ENCODE measurements around the gene JAKMIP2. TPM values are rescaled to one million over a fixed set of nuclear protein-coding genes. Genes with fewer than 3 reads are reported as not detected.
"Not testable (repeated sequence)": the region's sequence is repeated elsewhere in the genome, so short reads cannot be mapped to it uniquely, and the experiment has no call there.

The JAKMIP2 gene
- total RNA-seq, 1 experiment from 2014 or later = not detected

DNA sequence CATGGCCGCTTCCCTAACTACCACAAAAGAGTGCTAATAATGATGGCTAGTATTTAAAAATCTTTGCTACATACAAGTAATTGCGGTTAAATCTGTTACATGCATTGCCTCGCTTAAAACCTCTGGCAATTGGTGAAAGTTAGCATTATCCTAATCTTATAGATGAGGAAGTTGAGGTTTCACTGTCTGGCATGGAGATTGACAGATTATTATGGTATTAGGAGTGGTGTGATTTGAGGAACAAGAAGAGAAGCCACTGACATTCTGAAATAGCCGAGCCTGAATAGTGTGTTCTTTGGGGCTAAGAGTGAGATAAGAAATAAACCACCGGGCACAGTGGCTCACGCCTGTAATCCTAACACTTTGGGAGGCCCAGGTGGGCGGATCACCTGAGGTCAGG, 227.4 kb downstream of the JAKMIP2 start:
- in situ Hi-C loops (cut with HindIII; ENCODE audit: low pct_unique_long_range_greater_than_20kb, low sequenced_read_pairs) = no loop called here
- Histone ChIP-seq H3K27me3 (ENCODE audit: control insufficient read depth, insufficient read depth, low read length) (no peaks in the 10 kb centered on the region; the same call in 1 of the 2 replicates), H3K27ac (ENCODE audit: low read length) (no peak overlapping the region), H3K4me1 (ENCODE audit: control insufficient read depth, insufficient read depth, low read length) (no peaks in the 10 kb centered on the region), H3K36me3 (ENCODE audit: control insufficient read depth, insufficient read depth, low read length) (no peaks in the 10 kb centered on the region), H3K9me3 (ENCODE audit: control insufficient read depth, insufficient read depth, low read depth, low read length) (no peaks in the 10 kb centered on the region), H3K4me3 (ENCODE audit: low read depth in 2 of 2, low read length in 2 of 2) (no peak overlapping the region)
- no TSS peak for BruUV-seq (replicated peaks)
- DNase-seq (ENCODE audit: low read depth, low spot score) (no peak), ATAC-seq (no peak)
- intact Hi-C loops (cut with micrococcal nuclease; ENCODE audit: unreplicated experiment) = no loop called here
- ChIA-PET POLR2A (no interaction called here), CTCF (interaction anchor here (0.7 kb wide), 1 partner anchor 23 kb away, joined by 5 read pairs; no protein-coding TSS in a partner anchor)
- TF ChIP-seq, protein P1, sequence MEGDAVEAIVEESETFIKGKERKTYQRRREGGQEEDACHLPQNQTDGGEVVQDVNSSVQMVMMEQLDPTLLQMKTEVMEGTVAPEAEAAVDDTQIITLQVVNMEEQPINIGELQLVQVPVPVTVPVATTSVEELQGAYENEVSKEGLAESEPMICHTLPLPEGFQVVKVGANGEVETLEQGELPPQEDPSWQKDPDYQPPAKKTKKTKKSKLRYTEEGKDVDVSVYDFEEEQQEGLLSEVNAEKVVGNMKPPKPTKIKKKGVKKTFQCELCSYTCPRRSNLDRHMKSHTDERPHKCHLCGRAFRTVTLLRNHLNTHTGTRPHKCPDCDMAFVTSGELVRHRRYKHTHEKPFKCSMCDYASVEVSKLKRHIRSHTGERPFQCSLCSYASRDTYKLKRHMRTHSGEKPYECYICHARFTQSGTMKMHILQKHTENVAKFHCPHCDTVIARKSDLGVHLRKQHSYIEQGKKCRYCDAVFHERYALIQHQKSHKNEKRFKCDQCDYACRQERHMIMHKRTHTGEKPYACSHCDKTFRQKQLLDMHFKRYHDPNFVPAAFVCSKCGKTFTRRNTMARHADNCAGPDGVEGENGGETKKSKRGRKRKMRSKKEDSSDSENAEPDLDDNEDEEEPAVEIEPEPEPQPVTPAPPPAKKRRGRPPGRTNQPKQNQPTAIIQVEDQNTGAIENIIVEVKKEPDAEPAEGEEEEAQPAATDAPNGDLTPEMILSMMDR (IDR thresholded peaks at IDR 0.05) = no peak
- TF ChIP-seq REST (IDR thresholded peaks at IDR 0.05; ENCODE audit: insufficient read depth in 1 of 2, low read depth in 2 of 2, low read length in 1 of 2) (no peak), SIN3A (IDR thresholded peaks at IDR 0.05; ENCODE audit: borderline replicate concordance, insufficient read depth, low read depth, low read length) (no peak), POLR2AphosphoS5 (IDR thresholded peaks at IDR 0.05; ENCODE audit: low read depth, low read length) (no peak), TCF7L2 (IDR thresholded peaks at IDR 0.05; ENCODE audit: low read depth, low read length) (no peak)

- no peak for ATAC-seq
- TF ChIP-seq REST (IDR thresholded peaks at IDR 0.05; ENCODE audit: insufficient read depth in 1 of 2, low read depth in 2 of 2, low read length in 1 of 2) = no peak
- TF ChIP-seq, protein P1 (IDR thresholded peaks at IDR 0.05) = no peak
- TF ChIP-seq SIN3A (IDR thresholded peaks at IDR 0.05; ENCODE audit: borderline replicate concordance, insufficient read depth, low read depth, low read length) = no peak
- TF ChIP-seq POLR2AphosphoS5 (IDR thresholded peaks at IDR 0.05; ENCODE audit: low read depth, low read length) = no peak
- TF ChIP-seq TCF7L2 (IDR thresholded peaks at IDR 0.05; ENCODE audit: low read depth, low read length) = no peak
- in situ Hi-C loops (cut with HindIII; ENCODE audit: low pct_unique_long_range_greater_than_20kb, low sequenced_read_pairs) (no loop called here), intact Hi-C loops (cut with micrococcal nuclease; ENCODE audit: unreplicated experiment) (no loop called here)
- POLR2A ChIA-PET = no interaction called here
- Histone ChIP-seq H3K4me1 (ENCODE audit: control insufficient read depth, insufficient read depth, low read length) (no peaks in the 10 kb centered on the region), H3K9me3 (ENCODE audit: control insufficient read depth, insufficient read depth, low read depth, low read length) (no peaks in the 10 kb centered on the region), H3K4me3 (ENCODE audit: low read depth in 2 of 2, low read length in 2 of 2) (no peak overlapping the region), H3K27me3 (ENCODE audit: control insufficient read depth, insufficient read depth, low read length) (no peaks in the 10 kb centered on the region; the same call in 1 of the 2 replicates), H3K36me3 (ENCODE audit: control insufficient read depth, insufficient read depth, low read length) (no peaks in the 10 kb centered on the region), H3K27ac (ENCODE audit: low read length) (no peak overlapping the region)
- no TSS peak for BruUV-seq (replicated peaks)
- CTCF ChIA-PET = no interaction called here
- DNase-seq (ENCODE audit: low read depth, low spot score) = no peak
These were observed 228.2 kb downstream of the JAKMIP2 start for GRCh38 chr5:147554261-147554817.

- not testable (repeated sequence) for H3K4me1 ChIP-seq (ENCODE audit: control insufficient read depth, insufficient read depth, low read length)
These were observed 228.7 kb downstream of the JAKMIP2 start for GRCh38 chr5:147553817-147554216.

More at GRCh38 chr5:147553817-147554216, 228.7 kb downstream of the JAKMIP2 start:
- H3K4me3 ChIP-seq (ENCODE audit: low read depth in 2 of 2, low read length in 2 of 2); in situ Hi-C loops (cut with HindIII; ENCODE audit: low pct_unique_long_range_greater_than_20kb, low sequenced_read_pairs); POLR2A ChIA-PET; BruUV-seq (replicated peaks); H3K27me3 ChIP-seq (ENCODE audit: control insufficient read depth, insufficient read depth, low read length); H3K9me3 ChIP-seq (ENCODE audit: control insufficient read depth, insufficient read depth, low read depth, low read length); H3K36me3 ChIP-seq (ENCODE audit: control insufficient read depth, insufficient read depth, low read length); intact Hi-C loops (cut with micrococcal nuclease; ENCODE audit: unreplicated experiment); CTCF ChIA-PET; H3K27ac ChIP-seq (ENCODE audit: low read length); DNase-seq (ENCODE audit: low read depth, low spot score); ATAC-seq: not testable (repeated sequence)

Data from Panc1 (cell line).